KMS-11 (cell line): ENCODE measurements around the gene GATA3.

ENCODE experiments used
- H2AFZ ChIP-seq: fragments of 200-600 bp; sonication (generic); 2 replicates; pipeline ENCODE4 v1.6.1; 2016; ENCODE audit warnings: antibody characterized with exemption, mixed run types, low read depth
- H3K27ac ChIP-seq: fragments of 200-600 bp; sonication (generic); 2 replicates; pipeline ENCODE4 v1.6.1; 2016; ENCODE audit warnings: mild to moderate bottlenecking, mixed run types
- H3K27me3 ChIP-seq: fragments of 200-600 bp; sonication (generic); 2 replicates; pipeline ENCODE4 v1.6.1; 2017; ENCODE audit warnings: mild to moderate bottlenecking, low read depth, mixed run types, moderate library complexity; ENCODE audit not compliant: insufficient read depth
- H3K36me3 ChIP-seq: fragments of 200-600 bp; sonication (generic); 2 replicates; pipeline ENCODE4 v1.6.1; 2017; ENCODE audit warnings: mild to moderate bottlenecking, mixed run types; ENCODE audit not compliant: insufficient read depth
- H3K4me1 ChIP-seq: fragments of 200-600 bp; sonication (generic); 2 replicates; pipeline ENCODE4 v1.6.1; 2016; ENCODE audit warnings: mild to moderate bottlenecking, low read depth, mixed run types; ENCODE audit not compliant: poor library complexity, severe bottlenecking
- H3K4me2 ChIP-seq: fragments of 200-600 bp; sonication (generic); 2 replicates; pipeline ENCODE4 v1.7.0; 2016; ENCODE audit warnings: mild to moderate bottlenecking, mixed run types
- H3K4me3 ChIP-seq: fragments of 200-600 bp; sonication (generic); IDR thresholded peaks from 2 replicates; pipeline ENCODE4 v1.6.1; 2017; ENCODE audit warnings: low read depth, low read length, mixed read lengths; ENCODE audit not compliant: insufficient read depth
- H3K79me2 ChIP-seq: fragments of 200-600 bp; sonication (generic); 2 replicates; pipeline ENCODE4 v1.6.1; 2016; ENCODE audit warnings: low read depth, mixed run types; ENCODE audit not compliant: insufficient read depth
- H3K9ac ChIP-seq: fragments of 200-600 bp; sonication (generic); 2 replicates; pipeline ENCODE4 v1.6.1; 2016; ENCODE audit warnings: mild to moderate bottlenecking, mixed run types
- H4K20me1 ChIP-seq: fragments of 200-600 bp; sonication (generic); 2 replicates; pipeline ENCODE4 v1.6.1; 2016; ENCODE audit warnings: mild to moderate bottlenecking, mixed run types; ENCODE audit not compliant: insufficient read depth
- CTCF ChIP-seq: fragments of 200-600 bp; sonication (generic); conservative IDR thresholded peaks from 2 replicates; pipeline ENCODE4 v1.6.1; 2017; ENCODE audit warnings: low read depth, mild to moderate bottlenecking, antibody characterized with exemption, low read length, moderate library complexity, mixed read lengths

The GATA3 gene

DNA sequence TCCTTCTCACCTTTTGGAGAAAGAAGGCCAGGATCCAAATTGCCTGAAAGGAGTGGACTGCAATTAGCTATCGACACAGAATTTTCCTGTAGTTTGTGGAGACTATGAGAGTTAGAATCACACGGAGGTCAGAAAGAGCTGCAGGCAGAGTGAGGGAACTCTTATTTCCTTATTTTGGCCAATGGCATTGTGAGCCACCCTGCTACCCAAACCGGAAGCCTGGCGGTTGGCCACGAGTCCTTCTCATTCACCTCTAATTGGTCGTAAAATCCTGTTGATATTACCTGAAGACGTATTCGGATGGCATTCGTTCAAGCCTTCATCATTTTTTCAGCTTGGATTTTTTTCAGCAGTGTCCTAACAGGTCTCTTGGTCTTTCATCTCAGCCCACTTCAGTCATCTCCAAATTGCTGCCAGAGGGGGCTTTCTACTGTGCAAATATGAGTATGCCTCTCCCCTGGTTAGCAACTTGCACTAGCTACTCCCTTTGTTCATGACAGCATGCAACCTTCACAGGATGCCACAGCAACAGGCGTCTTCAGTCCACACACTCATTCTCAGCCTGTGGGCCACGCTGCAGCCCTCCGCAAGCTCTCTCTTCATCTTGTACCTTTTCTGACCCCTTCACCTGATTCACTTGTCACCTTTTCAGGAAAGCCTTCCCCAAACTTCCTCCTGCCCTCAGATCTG lies 66.9 kb downstream of the GATA3 start:
- no peak for TF ChIP-seq CTCF
- no peaks in the 10 kb centered on the region for H3K4me1 ChIP-seq
- H3K4me3 ChIP-seq, result no peak overlapping the region
- no peaks in the 10 kb centered on the region for H3K27me3 ChIP-seq
- H3K36me3 ChIP-seq, result no peaks in the 10 kb centered on the region
- no peak overlapping the region for H3K4me2 ChIP-seq
- no peaks in the 10 kb centered on the region for H4K20me1 ChIP-seq
- no peak overlapping the region for H3K9ac ChIP-seq
- H2AFZ ChIP-seq, result no peak overlapping the region
- H3K27ac ChIP-seq, result no peak overlapping the region
- no peaks in the 10 kb centered on the region for H3K79me2 ChIP-seq

DNA sequence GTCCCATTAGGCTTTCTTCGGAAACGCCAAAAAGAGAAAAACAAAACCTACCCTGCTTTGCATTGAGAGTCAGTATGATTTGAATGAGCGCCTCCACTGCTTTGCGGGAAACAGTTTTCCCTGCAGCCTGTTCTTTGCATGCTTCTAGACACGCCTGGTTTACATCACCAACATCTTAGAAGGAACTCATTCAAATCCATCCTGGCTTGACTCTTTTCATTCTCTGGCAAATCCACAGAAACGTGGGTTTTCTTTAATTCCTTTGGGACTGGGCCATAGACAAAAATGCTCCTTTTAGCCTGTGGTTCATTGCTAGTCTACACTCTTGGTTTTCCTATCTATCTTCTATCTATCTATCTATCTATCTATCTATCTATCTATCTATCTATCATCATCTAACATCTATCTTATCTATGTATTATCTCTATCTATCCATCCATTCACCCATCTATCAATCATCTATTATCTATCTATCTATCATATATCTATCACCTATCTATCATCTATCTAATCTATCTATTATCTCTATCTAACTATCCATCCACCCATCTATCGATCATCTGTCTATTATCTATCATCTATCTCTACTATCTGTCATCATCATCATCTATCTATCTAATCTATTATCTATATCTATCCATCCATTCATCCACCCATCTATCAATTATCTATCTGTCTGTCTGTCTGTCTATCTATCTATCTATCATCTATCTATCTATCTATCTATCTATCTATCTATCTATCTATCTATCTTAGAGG lies 68.3 kb downstream of the GATA3 start:
- no peaks in the 10 kb centered on the region for H4K20me1 ChIP-seq
- H3K36me3 ChIP-seq, result no peaks in the 10 kb centered on the region
- H3K4me3 ChIP-seq, result no peak overlapping the region
- H3K79me2 ChIP-seq, result no peaks in the 10 kb centered on the region
- no peak overlapping the region for H3K4me2 ChIP-seq
- no peak overlapping the region for H2AFZ ChIP-seq
- no peak for TF ChIP-seq CTCF
- no peak overlapping the region for H3K9ac ChIP-seq
- no peaks in the 10 kb centered on the region for H3K4me1 ChIP-seq
- no peak overlapping the region for H3K27ac ChIP-seq
- no peaks in the 10 kb centered on the region for H3K27me3 ChIP-seq

DNA sequence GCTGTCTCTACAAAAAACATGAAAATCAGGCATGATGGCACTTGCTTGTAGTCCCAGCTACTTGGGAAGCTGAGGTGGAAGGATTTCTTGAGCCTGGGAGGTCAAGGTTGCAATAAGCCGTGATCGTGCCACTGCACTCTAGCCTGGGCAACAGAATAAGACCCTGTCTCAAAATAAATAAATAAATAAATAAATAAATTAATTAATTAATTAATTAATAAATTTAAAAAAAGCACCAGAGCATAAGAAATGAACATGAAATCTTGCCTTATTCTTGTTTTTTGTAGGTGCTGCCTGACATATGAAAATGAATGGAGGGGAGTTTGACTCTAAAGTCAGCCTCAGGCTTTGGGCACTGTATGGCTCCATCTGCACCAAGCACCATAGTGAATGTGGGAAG lies 69.9 kb downstream of the GATA3 start:
- Histone ChIP-seq H3K27ac (no peak overlapping the region), H3K79me2 (no peaks in the 10 kb centered on the region), H3K9ac (no peak overlapping the region), H3K4me2 (no peak overlapping the region), H3K4me3 (no peak overlapping the region), H3K4me1 (no peaks in the 10 kb centered on the region), H4K20me1 (no peaks in the 10 kb centered on the region), H3K27me3 (no peaks in the 10 kb centered on the region; the same call in 1 of the 2 replicates), H3K36me3 (no peaks in the 10 kb centered on the region), H2AFZ (no peak overlapping the region)
- no peak for TF ChIP-seq CTCF
